IMR-90 (cell line): ENCODE measurements around the gene RGL4.

Experiments used
- BHLHE40 ChIP-seq: fragments of 150-350 bp; IDR thresholded peaks from 2 replicates; pipeline ENCODE4 v1.6.1; 2016; ENCODE audit warnings: mild to moderate bottlenecking, low read depth, low read length
- CHD1 ChIP-seq: IDR thresholded peaks from 2 replicates; pipeline ENCODE4 v1.6.1; 2012; ENCODE audit warnings: low read depth, low read length, improper control_type of control experiment
- CTCF ChIP-seq: conservative IDR thresholded peaks from 2 replicates; pipeline ENCODE4 v1.5.1; 2012; ENCODE audit warnings: mild to moderate bottlenecking, low read depth, low read length, improper control_type of control experiment
- FOS ChIP-seq: fragments of 150-350 bp; IDR thresholded peaks from 2 replicates; pipeline ENCODE4 v1.6.1; 2016; ENCODE audit warnings: low read depth, low read length
- MAFK ChIP-seq: IDR thresholded peaks from 2 replicates; pipeline ENCODE4 v1.6.1; 2012; ENCODE audit warnings: low read depth, low read length, improper control_type of control experiment
- MXI1 ChIP-seq: IDR thresholded peaks from 2 replicates; pipeline ENCODE4 v1.6.1; 2012; ENCODE audit warnings: low read depth, mild to moderate bottlenecking, low read length, moderate library complexity, borderline replicate concordance
- NFE2L2 ChIP-seq: fragments of 150-350 bp; IDR thresholded peaks from 2 replicates; pipeline ENCODE4 v1.6.1; 2016; ENCODE audit warnings: low read depth, mild to moderate bottlenecking, low read length
- POLR2A ChIP-seq: IDR thresholded peaks from 2 replicates; pipeline ENCODE4 v1.6.1; 2012; ENCODE audit warnings: mild to moderate bottlenecking, low read depth, low read length
- RAD21 ChIP-seq: IDR thresholded peaks from 2 replicates; pipeline ENCODE4 v1.6.1; 2012; ENCODE audit warnings: low read length, improper control_type of control experiment
- RCOR1 ChIP-seq: IDR thresholded peaks from 2 replicates; pipeline ENCODE4 v1.6.1; 2012; ENCODE audit warnings: mild to moderate bottlenecking, low read length, improper control_type of control experiment; ENCODE audit not compliant: insufficient replicate concordance
- RFX5 ChIP-seq: IDR thresholded peaks from 2 replicates; pipeline ENCODE4 v1.8.0; 2012; ENCODE audit warnings: low read depth, mild to moderate bottlenecking, low read length, moderate library complexity
- TF ChIP-seq, protein P1 (sequence below): fragments of 150-350 bp; IDR thresholded peaks from 2 replicates; pipeline ENCODE4 v1.6.1; 2017; ENCODE audit warnings: mild to moderate bottlenecking, antibody characterized with exemption, low read length, low read depth

- no peak for TF ChIP-seq MAFK
- no peak for TF ChIP-seq CTCF
- no peak for TF ChIP-seq FOS
- TF ChIP-seq RFX5 = no peak
- no peak for TF ChIP-seq POLR2A
- TF ChIP-seq NFE2L2 = no peak
- no peak for TF ChIP-seq RAD21
- TF ChIP-seq, protein P1, sequence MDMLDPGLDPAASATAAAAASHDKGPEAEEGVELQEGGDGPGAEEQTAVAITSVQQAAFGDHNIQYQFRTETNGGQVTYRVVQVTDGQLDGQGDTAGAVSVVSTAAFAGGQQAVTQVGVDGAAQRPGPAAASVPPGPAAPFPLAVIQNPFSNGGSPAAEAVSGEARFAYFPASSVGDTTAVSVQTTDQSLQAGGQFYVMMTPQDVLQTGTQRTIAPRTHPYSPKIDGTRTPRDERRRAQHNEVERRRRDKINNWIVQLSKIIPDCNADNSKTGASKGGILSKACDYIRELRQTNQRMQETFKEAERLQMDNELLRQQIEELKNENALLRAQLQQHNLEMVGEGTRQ = no peak
- TF ChIP-seq MXI1 = no peak
- no peak for TF ChIP-seq CHD1
- TF ChIP-seq BHLHE40 = no peak
- no peak for TF ChIP-seq RCOR1
Measured at GRCh38 chr22:23681026-23681809, 9.6 kb upstream of the RGL4 start.
